Colonic mucosa (tissue), 4 donors: Measurements from ENCODE around the gene HSPA1B. TPM values are rescaled to one million over a fixed set of nuclear protein-coding genes. Genes with fewer than 3 reads are reported as not detected.
"Not testable (repeated sequence)": the region's sequence is repeated elsewhere in the genome, so short reads cannot be mapped to it uniquely, and the experiment has no call there.

Source experiments
- DNase-seq: peaks from one replicate; pipeline ENCODE4 v3.0.0-alpha.2; 2020
- H3K27ac ChIP-seq: fragments of 200-600 bp; one replicate; pipeline ENCODE4 v1.8.0; 2021
- H3K27me3 ChIP-seq: fragments of 200-600 bp; one replicate; pipeline ENCODE4 v1.8.0; 2021
- H3K36me3 ChIP-seq: fragments of 200-600 bp; one replicate; pipeline ENCODE4 v1.8.0; 2021
- H3K4me1 ChIP-seq: fragments of 200-600 bp; one replicate; pipeline ENCODE4 v1.8.0; 2021; ENCODE audit warnings: mild to moderate bottlenecking
- H3K4me3 ChIP-seq: fragments of 200-600 bp; one replicate; pipeline ENCODE4 v1.8.0; 2021
- H3K9ac ChIP-seq, 2 donors: one replicate each; pipeline ENCODE4 v1.7.0; 2013; ENCODE audit warnings: control low read depth in 2 of 2, low read depth in 2 of 2, low read length in 2 of 2
- H3K9me3 ChIP-seq: fragments of 200-600 bp; one replicate; pipeline ENCODE4 v1.8.0; 2021
- CTCF ChIP-seq: fragments of 200-600 bp; IDR thresholded peaks from one replicate; pipeline ENCODE4 v1.8.0; 2022; ENCODE audit warnings: antibody characterized with exemption, mild to moderate bottlenecking
- intact Hi-C: fragments of 100-400 bp; cut with DNase I; formaldehyde crosslinking; loops from one replicate; pipeline ENCODE4 v1.14.1; 2022
- total RNA-seq, 2 donors: library from RNA; stranded (reverse); fragmentation: NEBNext Ultra II Directional in 1 of 2; extraction: Animal tissue kit (Norgen Biotek cat#: 25700) in 1 of 2; gene quantifications; one replicate each; pipeline ENCODE4 v1.2.1, GENCODE V29; 2021
- donor health status: healthy.
- donor health status: DM: no; HTN: no; CAD: no.
- donor health status: DM: no; HTN: no; CAD: no.

HSPA1B gene
- total RNA-seq, 2 donors from 2014 or later: 278 to 543 TPM

DNA sequence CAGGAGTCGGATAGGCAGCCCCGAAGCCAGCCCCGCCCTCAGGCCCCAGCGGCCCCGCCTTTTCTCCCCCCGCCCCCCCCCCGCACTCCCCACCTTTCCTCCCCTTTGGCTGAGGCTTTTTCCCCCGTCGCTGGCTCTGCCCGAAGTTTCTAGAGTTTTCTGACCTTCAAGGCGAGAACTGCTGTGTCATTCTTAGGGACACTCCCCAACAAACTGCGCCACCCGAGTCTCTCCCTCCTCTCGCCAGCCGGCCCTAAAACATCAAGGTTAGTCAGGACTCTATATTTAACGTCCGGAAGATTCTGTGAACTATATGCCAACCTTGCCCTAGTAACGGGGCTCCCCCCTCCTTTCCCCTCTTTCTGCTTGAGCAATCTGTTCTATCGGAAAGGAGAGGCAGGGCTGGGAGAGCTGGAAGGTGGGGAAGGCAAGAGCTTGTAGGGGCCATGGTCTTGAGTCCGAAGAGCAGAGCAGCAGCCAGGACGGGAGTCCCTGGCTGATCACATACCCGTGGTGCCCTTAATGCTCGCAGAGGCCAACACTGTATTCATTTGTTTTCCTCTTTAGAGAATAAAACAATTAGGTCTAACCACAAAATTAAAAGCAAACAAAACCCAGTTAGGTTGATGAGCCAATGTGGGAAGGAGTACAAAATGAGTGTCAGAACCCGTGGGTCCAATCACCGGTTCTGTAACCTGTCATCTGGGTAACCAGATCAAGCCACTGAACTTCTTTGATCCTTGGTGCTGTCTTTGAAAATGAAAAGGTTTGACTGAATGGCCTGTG lies 5.3 kb upstream of the HSPA1B start:
- peak overlapping the region; percentile 86 to 99 for H3K9ac ChIP-seq
- H3K4me1 ChIP-seq: peaks cover 7% of the 10 kb centered on the region
- peak; percentile 93 for DNase-seq
- H3K4me3 ChIP-seq: peak overlapping the region; percentile 41
- H3K27ac ChIP-seq: peak overlapping the region; percentile 99
- no peak for TF ChIP-seq CTCF
- no peaks in the 10 kb centered on the region for H3K9me3 ChIP-seq
- no peaks in the 10 kb centered on the region for H3K27me3 ChIP-seq
- intact Hi-C loops: no loop called here
- H3K36me3 ChIP-seq: no peaks in the 10 kb centered on the region

DNA sequence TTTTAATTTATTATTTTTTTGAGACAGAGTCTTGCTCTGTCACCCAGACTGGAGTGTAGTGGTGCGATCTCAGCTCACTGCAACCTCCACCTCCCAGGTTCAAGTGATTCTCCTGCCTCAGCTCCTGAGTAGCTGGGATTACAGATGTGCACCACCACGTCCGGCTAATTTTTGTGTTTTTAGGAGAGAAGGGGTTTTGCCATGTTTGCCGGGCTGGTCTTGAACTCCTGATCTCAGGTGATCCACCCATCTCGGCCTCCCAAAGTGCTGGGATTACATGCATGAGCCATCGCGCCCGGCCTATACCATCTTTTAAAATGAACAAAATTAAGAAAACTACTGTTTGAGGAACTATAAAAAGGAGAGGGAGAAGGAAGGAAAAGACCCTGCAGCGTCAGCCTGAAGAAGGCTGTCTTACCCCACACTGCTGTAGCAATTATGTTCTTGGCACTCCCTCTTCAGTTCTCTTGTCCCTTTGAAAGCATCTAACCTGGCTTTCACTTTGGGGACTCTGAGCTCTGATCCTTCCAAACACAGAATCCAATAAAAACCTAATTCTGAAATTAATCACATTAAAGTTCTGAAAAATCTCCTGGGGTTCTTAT lies 3.8 kb upstream of the HSPA1B start:
- H3K36me3 ChIP-seq, DNase-seq, H3K4me3 ChIP-seq, H3K4me1 ChIP-seq, H3K9me3 ChIP-seq, H3K27me3 ChIP-seq, intact Hi-C loops: not testable (repeated sequence)
- Histone ChIP-seq H3K27ac (peak overlapping the region; percentile 99), H3K9ac (peak overlapping the region in 1 of 2 donors; percentile 26)

GRCh38 chr6:31825553-31825952 lies 2.0 kb upstream of the HSPA1B start:
- intact Hi-C loops: no loop called here
- Histone ChIP-seq H3K27me3 (no peaks in the 10 kb centered on the region), H3K9ac (peak overlapping the region in 1 of 2 donors; percentile 86), H3K27ac (peak overlapping the region; percentile 99), H3K36me3 (no peaks in the 10 kb centered on the region), H3K4me1 (no peaks in the 10 kb centered on the region), H3K9me3 (no peaks in the 10 kb centered on the region), H3K4me3 (no peak overlapping the region)
- no peak for TF ChIP-seq CTCF
- no peak for DNase-seq

DNA sequence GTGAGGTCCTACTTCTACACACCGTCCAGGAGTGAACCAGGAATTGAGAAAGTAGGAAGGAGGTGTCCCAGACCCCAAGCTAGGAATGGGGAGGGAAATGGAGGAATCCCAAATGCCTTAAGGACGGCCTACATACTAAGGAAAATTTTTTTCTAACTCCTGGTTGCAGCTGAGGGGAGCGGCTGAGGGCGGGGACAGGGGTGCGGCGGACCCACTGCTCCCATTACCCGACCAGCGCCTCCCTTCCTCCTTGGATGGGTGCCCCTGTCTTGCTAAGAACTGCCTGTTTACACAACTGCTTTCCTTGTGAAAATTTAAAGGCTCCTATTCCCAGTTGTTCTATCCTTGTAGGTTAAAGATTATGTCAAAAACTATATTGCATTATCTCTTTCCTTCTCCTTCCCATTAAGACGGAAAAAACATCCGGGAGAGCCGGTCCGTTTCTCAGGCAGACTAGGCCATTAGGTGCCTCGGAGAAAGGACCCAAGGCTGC lies 699 bp upstream of the HSPA1B start:
- no peaks in the 10 kb centered on the region for H3K27me3 ChIP-seq
- intact Hi-C loops: no loop called here
- H3K4me1 ChIP-seq: peaks cover 5% of the 10 kb centered on the region
- peak; percentile 92 for DNase-seq
- H3K9ac ChIP-seq: peak overlapping the region; percentile 46 to 86
- no peaks in the 10 kb centered on the region for H3K36me3 ChIP-seq
- H3K4me3 ChIP-seq: peak overlapping the region; percentile 46
- no peak for TF ChIP-seq CTCF
- H3K27ac ChIP-seq: peak overlapping the region; percentile 99
- no peaks in the 10 kb centered on the region for H3K9me3 ChIP-seq

DNA sequence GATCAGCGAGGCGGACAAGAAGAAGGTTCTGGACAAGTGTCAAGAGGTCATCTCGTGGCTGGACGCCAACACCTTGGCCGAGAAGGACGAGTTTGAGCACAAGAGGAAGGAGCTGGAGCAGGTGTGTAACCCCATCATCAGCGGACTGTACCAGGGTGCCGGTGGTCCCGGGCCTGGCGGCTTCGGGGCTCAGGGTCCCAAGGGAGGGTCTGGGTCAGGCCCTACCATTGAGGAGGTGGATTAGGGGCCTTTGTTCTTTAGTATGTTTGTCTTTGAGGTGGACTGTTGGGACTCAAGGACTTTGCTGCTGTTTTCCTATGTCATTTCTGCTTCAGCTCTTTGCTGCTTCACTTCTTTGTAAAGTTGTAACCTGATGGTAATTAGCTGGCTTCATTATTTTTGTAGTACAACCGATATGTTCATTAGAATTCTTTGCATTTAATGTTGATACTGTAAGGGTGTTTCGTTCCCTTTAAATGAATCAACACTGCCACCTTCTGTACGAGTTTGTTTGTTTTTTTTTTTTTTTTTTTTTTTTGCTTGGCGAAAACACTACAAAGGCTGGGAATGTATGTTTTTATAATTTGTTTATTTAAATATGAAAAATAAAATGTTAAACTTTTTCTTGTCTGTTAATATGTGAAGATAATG lies 2.2 kb downstream of the HSPA1B start:
- peak; percentile 42 for DNase-seq
- H3K27me3 ChIP-seq: no peaks in the 10 kb centered on the region
- peak overlapping the region; percentile 64 to 91 for H3K9ac ChIP-seq
- peak overlapping the region; percentile 91 for H3K27ac ChIP-seq
- intact Hi-C loops: loop anchor here (5.0 kb wide), 1 partner anchor 57 kb away; no protein-coding TSS in a partner anchor
- H3K4me1 ChIP-seq: peaks cover 5% of the 10 kb centered on the region
- H3K9me3 ChIP-seq: no peaks in the 10 kb centered on the region
- H3K4me3 ChIP-seq: peak overlapping the region; percentile 62
- no peaks in the 10 kb centered on the region for H3K36me3 ChIP-seq
- TF ChIP-seq CTCF: peak; percentile 33
